Measurements from ENCODE around the gene SLC38A10.

SLC38A10 gene

DNA sequence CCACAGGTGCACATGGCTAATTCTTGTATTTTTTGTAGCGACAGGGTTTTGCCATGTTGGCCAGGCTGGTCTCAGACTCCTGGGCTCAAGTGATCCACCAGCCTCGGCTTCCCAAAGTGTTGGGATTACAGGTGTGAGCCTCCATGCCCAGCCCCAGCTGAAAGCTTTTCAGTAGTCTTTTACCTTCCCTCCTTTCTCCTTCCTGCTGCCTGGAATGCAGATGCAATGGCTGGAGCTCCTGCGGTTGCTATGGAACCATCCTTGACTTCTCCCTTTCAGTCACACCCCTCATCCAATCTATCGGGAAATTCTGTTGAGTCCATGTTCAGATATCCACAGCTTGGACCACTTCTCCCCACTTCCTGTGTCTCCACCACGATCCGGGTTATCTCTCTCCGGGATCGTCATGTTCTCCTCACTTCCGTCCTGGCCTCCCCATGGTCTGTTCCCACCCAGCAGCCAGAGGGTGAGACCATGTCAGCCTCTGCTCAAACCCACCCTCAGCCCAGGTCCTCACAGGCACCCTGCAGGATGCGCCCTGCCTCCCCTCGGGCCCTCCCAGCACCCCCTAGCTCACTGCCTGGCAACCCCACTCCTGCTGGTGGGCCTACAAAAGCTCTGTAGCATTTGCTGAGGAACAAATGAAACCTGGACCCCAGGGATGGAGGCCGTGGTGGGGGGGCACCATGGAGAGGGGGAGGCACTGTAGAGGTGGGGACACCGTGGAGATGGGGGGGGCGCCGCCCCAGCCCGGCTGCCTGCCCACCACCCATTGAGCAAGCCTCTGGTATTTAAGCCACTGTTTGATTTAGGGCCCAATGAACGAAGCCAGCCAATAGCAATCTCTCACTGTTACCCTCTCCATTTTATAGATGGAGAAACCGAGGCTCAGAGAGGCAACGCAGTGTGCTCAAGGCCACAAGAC lies 12.8 kb upstream of the SLC38A10 start:
- Histone ChIP-seq H4K8ac (ENCODE audit: low read depth, low read length) (no peak overlapping the region), H3K79me1 (ENCODE audit: low read length) (no peaks in the 10 kb centered on the region), H3K79me2 (ENCODE audit: control insufficient read depth, insufficient read depth, low read length) (no peaks in the 10 kb centered on the region), H3K4me1 (ENCODE audit: control insufficient read depth, low read depth, low read length) (peaks cover 2% of the 10 kb centered on the region), H3K27me3 (ENCODE audit: insufficient read depth, low read length, poor library complexity) (no peaks in the 10 kb centered on the region), H3K23ac (ENCODE audit: low read length) (no peak overlapping the region), H3K27ac (ENCODE audit: low read depth, low read length) (no peak overlapping the region), H3K36me3 (ENCODE audit: control insufficient read depth, insufficient read depth, low read length) (no peaks in the 10 kb centered on the region), H3K4me2 (ENCODE audit: low read length) (no peak overlapping the region), H2BK15ac (replicated peaks; ENCODE audit: low read depth) (no peak overlapping the region), H2BK5ac (ENCODE audit: low read length) (no peak overlapping the region), H3K4me3 (ENCODE audit: low read length) (no peak overlapping the region), H2AK5ac (ENCODE audit: low read length) (peak overlapping the region; percentile 40), H3K56ac (ENCODE audit: low read length) (no peak overlapping the region), H3K4ac (ENCODE audit: low read depth, low read length) (no peak overlapping the region), H2BK120ac (ENCODE audit: low read depth, low read length) (no peak overlapping the region), H3K18ac (ENCODE audit: low read length) (no peak overlapping the region), H3K9ac (ENCODE audit: low read length) (no peak overlapping the region), H4K5ac (ENCODE audit: low read length) (no peak overlapping the region)
- no peak for DNase-seq
- no CpG with 5 or more reads among the region's 19 CpGs for WGBS (ENCODE audit: extremely low coverage, insufficient coverage, low lambda C conversion rate)

DNA sequence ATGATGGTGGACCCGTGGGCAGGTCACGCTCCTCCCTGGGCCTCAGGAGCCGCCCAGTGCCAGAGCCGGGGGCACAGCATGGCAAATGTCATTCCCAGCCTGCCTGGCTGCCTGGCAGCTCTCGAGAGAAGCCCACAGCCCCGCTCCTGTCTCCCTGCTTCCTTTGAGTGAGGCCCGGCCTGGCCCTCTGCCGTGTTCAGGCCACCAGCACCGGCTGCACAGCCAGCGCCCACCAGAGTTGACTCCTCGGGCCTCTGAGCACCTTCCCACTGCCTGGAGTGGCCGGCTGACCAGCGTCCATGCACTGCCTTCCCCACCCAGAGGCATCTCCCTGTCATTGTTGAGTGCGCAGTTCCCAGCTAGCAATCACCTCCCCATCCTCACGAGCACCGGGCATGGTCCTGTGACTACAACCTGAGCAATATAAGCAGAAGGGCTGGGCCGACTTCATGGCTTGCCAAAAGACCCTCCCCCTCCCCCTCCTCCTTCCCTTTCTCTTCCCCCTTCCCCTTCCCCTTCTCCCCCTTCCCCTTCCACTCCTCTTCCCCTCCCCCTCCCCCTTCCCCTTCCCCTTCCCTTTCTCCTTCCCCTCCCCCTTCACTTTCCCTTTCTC lies 11.9 kb upstream of the SLC38A10 start:
- no peaks in the 10 kb centered on the region for H3K27me3 ChIP-seq (ENCODE audit: insufficient read depth, low read length, poor library complexity)
- no peak overlapping the region for H3K23ac ChIP-seq (ENCODE audit: low read length)
- no peak overlapping the region for H3K27ac ChIP-seq (ENCODE audit: low read depth, low read length)
- no peak overlapping the region for H3K9ac ChIP-seq (ENCODE audit: low read length)
- no peak overlapping the region for H3K18ac ChIP-seq (ENCODE audit: low read length)
- peaks cover 2% of the 10 kb centered on the region for H3K4me1 ChIP-seq (ENCODE audit: control insufficient read depth, low read depth, low read length)
- no peaks in the 10 kb centered on the region for H3K79me2 ChIP-seq (ENCODE audit: control insufficient read depth, insufficient read depth, low read length)
- H3K4ac ChIP-seq (ENCODE audit: low read depth, low read length), result no peak overlapping the region
- no peak overlapping the region for H3K4me3 ChIP-seq (ENCODE audit: low read length)
- H2AK5ac ChIP-seq (ENCODE audit: low read length), result no peak overlapping the region
- no CpG with 5 or more reads among the region's 17 CpGs for WGBS (ENCODE audit: extremely low coverage, insufficient coverage, low lambda C conversion rate)
- no peaks in the 10 kb centered on the region for H3K36me3 ChIP-seq (ENCODE audit: control insufficient read depth, insufficient read depth, low read length)
- H3K56ac ChIP-seq (ENCODE audit: low read length), result no peak overlapping the region
- H3K79me1 ChIP-seq (ENCODE audit: low read length), result no peaks in the 10 kb centered on the region
- no peak overlapping the region for H2BK120ac ChIP-seq (ENCODE audit: low read depth, low read length)
- no peak for DNase-seq
- H4K5ac ChIP-seq (ENCODE audit: low read length), result no peak overlapping the region
- no peak overlapping the region for H2BK5ac ChIP-seq (ENCODE audit: low read length)
- no peak overlapping the region for H3K4me2 ChIP-seq (ENCODE audit: low read length)
- no peak overlapping the region for H2BK15ac ChIP-seq (replicated peaks; ENCODE audit: low read depth)
- no peak overlapping the region for H4K8ac ChIP-seq (ENCODE audit: low read depth, low read length)

DNA sequence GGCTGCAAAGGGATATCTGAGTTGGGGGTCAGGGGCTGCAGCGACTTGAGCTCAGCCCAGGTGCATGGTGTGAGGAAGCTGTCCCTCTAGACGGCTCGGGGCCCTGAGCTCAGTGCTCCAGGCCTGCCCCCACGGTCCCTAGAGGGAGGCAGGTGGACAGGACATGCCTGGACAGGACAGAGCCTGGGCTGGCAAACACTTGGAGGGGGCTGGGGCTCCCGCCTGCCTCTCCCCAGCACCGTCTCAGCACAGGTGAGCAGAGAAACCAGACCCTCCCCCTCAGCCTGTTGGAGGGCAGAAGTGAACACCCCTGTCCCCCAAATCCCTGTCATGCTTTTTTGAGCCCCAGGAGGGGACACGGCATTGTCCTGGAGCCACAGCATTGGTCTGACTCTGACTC lies 11.4 kb upstream of the SLC38A10 start:
- no peak overlapping the region for H2BK5ac ChIP-seq (ENCODE audit: low read length)
- H3K4me3 ChIP-seq (ENCODE audit: low read length), result no peak overlapping the region
- peaks cover 2% of the 10 kb centered on the region for H3K4me1 ChIP-seq (ENCODE audit: control insufficient read depth, low read depth, low read length)
- no peak overlapping the region for H3K9ac ChIP-seq (ENCODE audit: low read length)
- WGBS (ENCODE audit: extremely low coverage, insufficient coverage, low lambda C conversion rate), result no CpG with 5 or more reads among the region's 7 CpGs
- no peak overlapping the region for H3K18ac ChIP-seq (ENCODE audit: low read length)
- no peaks in the 10 kb centered on the region for H3K36me3 ChIP-seq (ENCODE audit: control insufficient read depth, insufficient read depth, low read length)
- no peaks in the 10 kb centered on the region for H3K27me3 ChIP-seq (ENCODE audit: insufficient read depth, low read length, poor library complexity)
- H2BK120ac ChIP-seq (ENCODE audit: low read depth, low read length), result no peak overlapping the region
- H2BK15ac ChIP-seq (replicated peaks; ENCODE audit: low read depth), result no peak overlapping the region
- H3K27ac ChIP-seq (ENCODE audit: low read depth, low read length), result no peak overlapping the region
- no peak overlapping the region for H3K4me2 ChIP-seq (ENCODE audit: low read length)
- no peak overlapping the region for H4K5ac ChIP-seq (ENCODE audit: low read length)
- H3K79me1 ChIP-seq (ENCODE audit: low read length), result no peaks in the 10 kb centered on the region
- H3K56ac ChIP-seq (ENCODE audit: low read length), result peak overlapping the region; percentile 25
- H2AK5ac ChIP-seq (ENCODE audit: low read length), result no peak overlapping the region
- no peak overlapping the region for H3K23ac ChIP-seq (ENCODE audit: low read length)
- no peak overlapping the region for H4K8ac ChIP-seq (ENCODE audit: low read depth, low read length)
- H3K79me2 ChIP-seq (ENCODE audit: control insufficient read depth, insufficient read depth, low read length), result no peaks in the 10 kb centered on the region
- H3K4ac ChIP-seq (ENCODE audit: low read depth, low read length), result no peak overlapping the region
- no peak for DNase-seq

DNA sequence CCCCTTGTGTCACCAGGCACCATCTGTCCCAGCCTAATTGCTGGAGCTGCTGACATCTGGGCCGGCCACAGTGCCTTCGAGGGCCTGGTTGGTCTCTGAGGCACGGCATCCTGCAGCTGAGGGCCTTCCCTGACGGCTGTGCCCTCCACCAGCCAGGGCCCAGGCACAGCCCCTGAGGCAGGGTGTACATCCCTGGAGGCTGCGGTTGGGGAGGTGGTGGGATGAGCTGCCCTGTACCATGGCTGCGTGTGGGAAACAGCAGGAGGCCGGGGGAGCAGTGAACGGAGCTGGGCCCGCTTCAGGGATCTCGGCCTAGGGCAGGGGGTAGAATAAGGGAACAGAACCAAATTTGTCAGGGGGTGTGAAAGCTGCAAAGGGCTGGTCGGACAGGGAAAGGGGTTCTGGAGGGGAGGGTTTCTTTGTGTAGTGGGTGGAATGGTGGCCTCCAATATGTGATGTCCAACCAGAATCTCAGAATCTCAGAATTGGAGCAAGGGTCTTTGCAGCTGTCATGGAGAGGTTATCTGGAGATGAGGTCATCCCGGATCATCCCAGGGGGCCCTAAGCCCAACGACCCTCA lies 10.0 kb upstream of the SLC38A10 start:
- Histone ChIP-seq H3K27me3 (ENCODE audit: insufficient read depth, low read length, poor library complexity) (no peaks in the 10 kb centered on the region), H3K27ac (ENCODE audit: low read depth, low read length) (no peak overlapping the region)
- WGBS (ENCODE audit: extremely low coverage, insufficient coverage, low lambda C conversion rate), result no CpG with 5 or more reads among the region's 13 CpGs

DNA sequence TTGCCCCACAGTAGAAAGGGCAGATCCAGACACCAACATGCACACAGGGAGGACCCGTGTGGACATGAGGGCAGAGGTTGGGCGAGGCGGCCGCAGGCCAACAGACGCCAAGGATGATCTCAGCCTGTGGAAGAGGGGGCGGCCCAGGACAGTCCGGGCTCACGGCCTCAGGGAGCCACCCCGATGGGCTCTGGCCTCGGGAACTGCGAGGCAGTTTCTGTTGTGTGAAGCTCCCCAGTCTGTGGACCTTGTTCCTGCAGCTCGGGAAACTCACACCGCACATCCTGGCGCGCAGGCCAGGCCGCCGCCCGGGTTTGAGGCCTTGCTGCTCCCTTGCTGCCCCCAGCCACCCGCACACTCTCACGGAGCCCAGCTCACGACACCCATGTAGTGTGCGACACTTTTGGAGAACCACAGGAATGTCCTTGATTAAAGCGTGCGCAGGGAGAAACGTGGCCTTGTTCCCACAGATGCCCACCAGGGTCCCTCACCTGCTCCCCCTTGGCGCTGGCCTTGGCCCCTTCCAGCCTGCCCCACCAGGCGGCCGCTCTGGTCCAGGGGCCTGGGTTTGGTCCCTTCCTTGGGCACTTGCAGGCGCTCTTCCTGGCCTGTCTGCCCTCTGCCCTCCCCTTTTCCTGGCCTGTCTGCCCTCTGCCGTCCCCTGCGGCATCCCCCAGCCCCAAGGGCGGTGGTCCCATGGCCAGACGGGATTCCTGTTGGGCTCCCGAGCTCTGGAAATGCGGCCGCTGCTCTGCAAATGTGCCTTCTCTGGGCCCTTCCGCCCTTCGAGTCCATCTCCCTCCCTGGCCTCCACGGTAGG lies 9.3 kb upstream of the SLC38A10 start:
- Histone ChIP-seq H4K5ac (ENCODE audit: low read length) (no peak overlapping the region), H3K79me2 (ENCODE audit: control insufficient read depth, insufficient read depth, low read length) (no peaks in the 10 kb centered on the region), H3K4me2 (ENCODE audit: low read length) (no peak overlapping the region), H3K9ac (ENCODE audit: low read length) (no peak overlapping the region), H3K23ac (ENCODE audit: low read length) (no peak overlapping the region), H3K36me3 (ENCODE audit: control insufficient read depth, insufficient read depth, low read length) (no peaks in the 10 kb centered on the region), H3K4ac (ENCODE audit: low read depth, low read length) (no peak overlapping the region), H3K79me1 (ENCODE audit: low read length) (no peaks in the 10 kb centered on the region), H3K4me1 (ENCODE audit: control insufficient read depth, low read depth, low read length) (no peaks in the 10 kb centered on the region), H2AK5ac (ENCODE audit: low read length) (no peak overlapping the region), H2BK5ac (ENCODE audit: low read length) (no peak overlapping the region), H2BK120ac (ENCODE audit: low read depth, low read length) (no peak overlapping the region), H4K8ac (ENCODE audit: low read depth, low read length) (no peak overlapping the region), H2BK15ac (replicated peaks; ENCODE audit: low read depth) (no peak overlapping the region), H3K4me3 (ENCODE audit: low read length) (no peak overlapping the region), H3K18ac (ENCODE audit: low read length) (no peak overlapping the region), H3K27me3 (ENCODE audit: insufficient read depth, low read length, poor library complexity) (no peaks in the 10 kb centered on the region), H3K27ac (ENCODE audit: low read depth, low read length) (no peak overlapping the region), H3K56ac (ENCODE audit: low read length) (no peak overlapping the region)
- no CpG with 5 or more reads among the region's 39 CpGs for WGBS (ENCODE audit: extremely low coverage, insufficient coverage, low lambda C conversion rate)
- DNase-seq, result no peak

More for the DNA sequence above, 10.0 kb upstream of the SLC38A10 start:
- no peak overlapping the region for H3K4ac ChIP-seq (ENCODE audit: low read depth, low read length)
- no peaks in the 10 kb centered on the region for H3K79me1 ChIP-seq (ENCODE audit: low read length)
- DNase-seq, result no peak
- no peak overlapping the region for H2AK5ac ChIP-seq (ENCODE audit: low read length)
- H3K36me3 ChIP-seq (ENCODE audit: control insufficient read depth, insufficient read depth, low read length), result no peaks in the 10 kb centered on the region
- no peak overlapping the region for H2BK15ac ChIP-seq (replicated peaks; ENCODE audit: low read depth)
- H3K23ac ChIP-seq (ENCODE audit: low read length), result no peak overlapping the region
- H3K9ac ChIP-seq (ENCODE audit: low read length), result no peak overlapping the region
- no peak overlapping the region for H2BK120ac ChIP-seq (ENCODE audit: low read depth, low read length)
- no peak overlapping the region for H4K8ac ChIP-seq (ENCODE audit: low read depth, low read length)
- no peak overlapping the region for H3K4me2 ChIP-seq (ENCODE audit: low read length)
- no peak overlapping the region for H3K56ac ChIP-seq (ENCODE audit: low read length)
- H3K4me1 ChIP-seq (ENCODE audit: control insufficient read depth, low read depth, low read length), result peaks cover 2% of the 10 kb centered on the region
- H3K4me3 ChIP-seq (ENCODE audit: low read length), result no peak overlapping the region
- H3K79me2 ChIP-seq (ENCODE audit: control insufficient read depth, insufficient read depth, low read length), result no peaks in the 10 kb centered on the region
- no peak overlapping the region for H3K18ac ChIP-seq (ENCODE audit: low read length)
- H2BK5ac ChIP-seq (ENCODE audit: low read length), result no peak overlapping the region
- no peak overlapping the region for H4K5ac ChIP-seq (ENCODE audit: low read length)

All from mesendoderm (in vitro differentiated cells).